HepG2 (cell line): ENCODE data around the gene UQCR10. TPM values are rescaled to one million over a fixed set of nuclear protein-coding genes. Genes with fewer than 3 reads are reported as not detected.

Experiments
- E2F5 ChIP-seq: sonication (generic); formaldehyde crosslinking; conservative IDR thresholded peaks from 2 replicates; pipeline ENCODE4 v1.4.0; 2020; ENCODE audit warnings: missing genetic modification reagents
- HDAC1 ChIP-seq: sonication (generic); formaldehyde crosslinking; IDR thresholded peaks from 2 replicates; pipeline ENCODE4 v1.5.1; 2020; ENCODE audit warnings: mild to moderate bottlenecking, missing genetic modification reagents
- HMGA1 ChIP-seq: sonication (generic); formaldehyde crosslinking; conservative IDR thresholded peaks from 2 replicates; pipeline ENCODE4 v1.4.0; 2020; ENCODE audit warnings: missing genetic modification reagents
- KLF15 ChIP-seq: sonication (generic); formaldehyde crosslinking; IDR thresholded peaks from 2 replicates; pipeline ENCODE4 v1.8.1; 2023; ENCODE audit warnings: borderline replicate concordance, mild to moderate bottlenecking, inconsistent platforms, missing genetic modification reagents, mixed read lengths
- RXRB ChIP-seq: IDR thresholded peaks from 2 replicates; pipeline ENCODE4 v1.6.1; 2016; ENCODE audit warnings: borderline replicate concordance, missing genetic modification reagents, missing compliant biosample characterization
- SMAD1 ChIP-seq: sonication (generic); formaldehyde crosslinking; IDR thresholded peaks from 2 replicates; pipeline ENCODE4 v1.4.0; 2020; ENCODE audit warnings: missing genetic modification reagents, low read depth, mild to moderate bottlenecking, borderline replicate concordance
- ZBED4 ChIP-seq: sonication (generic); formaldehyde crosslinking; IDR thresholded peaks from 2 replicates; pipeline ENCODE4 v1.4.0; 2020; ENCODE audit warnings: missing genetic modification reagents, borderline replicate concordance
- ZBTB3 ChIP-seq: sonication (generic); formaldehyde crosslinking; IDR thresholded peaks from 2 replicates; pipeline ENCODE4 v1.4.0; 2020; ENCODE audit warnings: low read depth, mild to moderate bottlenecking, moderate library complexity, missing genetic modification reagents, borderline replicate concordance
- ZKSCAN8 ChIP-seq: IDR thresholded peaks from 2 replicates; pipeline ENCODE4 v1.6.1; 2016; ENCODE audit warnings: borderline replicate concordance, missing genetic modification reagents, missing compliant biosample characterization
- ZNF180 ChIP-seq: sonication (generic); formaldehyde crosslinking; IDR thresholded peaks from 2 replicates; pipeline ENCODE4 v1.4.0; 2020; ENCODE audit warnings: low read depth, missing genetic modification reagents, borderline replicate concordance
- ZNF275 ChIP-seq: sonication (generic); formaldehyde crosslinking; IDR thresholded peaks from 2 replicates; pipeline ENCODE4 v1.8.0; 2022; ENCODE audit warnings: missing genetic modification reagents, mild to moderate bottlenecking, inconsistent platforms, borderline replicate concordance
- ZNF367 ChIP-seq: sonication (generic); formaldehyde crosslinking; IDR thresholded peaks from 2 replicates; pipeline ENCODE4 v1.4.0; 2020; ENCODE audit warnings: missing genetic modification reagents, borderline replicate concordance
- ZNF644 ChIP-seq: IDR thresholded peaks from 2 replicates; pipeline ENCODE4 v1.6.1; 2016; ENCODE audit warnings: low read depth
- ZNF674 ChIP-seq: sonication (generic); formaldehyde crosslinking; IDR thresholded peaks from 2 replicates; pipeline ENCODE4 v1.5.0; 2020; ENCODE audit warnings: low read depth, mild to moderate bottlenecking, missing genetic modification reagents
- ZSCAN29 ChIP-seq: sonication (generic); formaldehyde crosslinking; conservative IDR thresholded peaks from 2 replicates; pipeline ENCODE4 v1.4.0; 2020; ENCODE audit warnings: mild to moderate bottlenecking, missing genetic modification reagents
- polyA plus RNA-seq, 8 experiments: library from polyadenylated mRNA; depleted of rRNA in 3 of 8; stranded (reverse) in 7 of 8; unstranded in 1 of 8; fragments of >200 nt; fragmentation: Illumina TruSeq in 4 of 8; extraction: Trizol in 4 of 8; gene quantifications; 2 replicates each; pipeline versions ENCODE4 v1.2.1 to v1.2.3, GENCODE V29; 2011 to 2016; ENCODE audit warnings: low read depth in 4 of 8, missing spikeins in 1 of 8, mixed read lengths in 1 of 8; ENCODE audit not compliant: insufficient read depth in 1 of 8
- total RNA-seq, 5 experiments: library from RNA; depleted of rRNA; stranded (reverse); fragments of >200 nt; fragmentation: Illumina TruSeq; extraction: Trizol; gene quantifications; 2 replicates each; pipeline ENCODE4 v1.2.3, GENCODE V29; 2016; ENCODE audit warnings: low read depth in 1 of 5
- TF ChIP-seq, protein P1 (sequence below): IDR thresholded peaks from 2 replicates; pipeline ENCODE4 v1.6.1; 2016; ENCODE audit warnings: low read depth, borderline replicate concordance

Gene UQCR10
- total and polyA plus RNA-seq, 2 of the 13 experiments (the other 11 are each of a cell fraction or from before 2014, with no cell fraction given), result 225 to 232 TPM

DNA sequence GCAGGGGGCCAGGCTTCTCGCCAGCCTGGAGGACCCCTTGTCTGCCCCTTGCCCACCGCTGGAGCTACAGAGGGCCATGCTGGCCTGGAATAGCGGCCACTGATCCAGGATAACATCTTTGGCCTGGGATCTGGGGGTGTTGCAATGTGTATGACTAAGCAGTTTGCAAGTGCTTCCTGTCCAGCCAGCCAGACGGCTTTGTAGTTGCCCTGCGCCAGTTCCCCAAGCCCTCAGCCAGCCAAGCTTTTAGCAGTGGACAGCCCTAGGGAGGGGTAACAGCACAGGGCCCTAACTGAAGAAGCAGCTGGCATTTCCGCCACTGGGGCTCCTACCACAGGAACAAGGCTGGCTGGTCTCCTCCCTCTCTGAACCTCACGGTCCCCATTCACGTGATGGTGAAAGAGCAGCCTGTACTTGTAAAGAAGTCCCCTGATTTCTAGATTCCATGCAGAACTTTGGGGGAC is 32.1 kb downstream of the UQCR10 start (continued):
- TF ChIP-seq, protein P1, sequence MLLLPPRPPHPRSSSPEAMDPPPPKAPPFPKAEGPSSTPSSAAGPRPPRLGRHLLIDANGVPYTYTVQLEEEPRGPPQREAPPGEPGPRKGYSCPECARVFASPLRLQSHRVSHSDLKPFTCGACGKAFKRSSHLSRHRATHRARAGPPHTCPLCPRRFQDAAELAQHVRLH (CRISPR knock-in tag), result peak; percentile 62; the same call in 1 of the 2 replicates
- TF ChIP-seq SMAD1 (CRISPR knock-in tag) (no peak), HMGA1 (CRISPR knock-in tag) (no peak), RXRB (peak; percentile 75; the same call in 1 of the 2 replicates), ZBED4 (CRISPR knock-in tag) (no peak), E2F5 (no peak), ZSCAN29 (CRISPR knock-in tag) (no peak), ZNF674 (CRISPR knock-in tag) (no peak), KLF15 (no peak), ZBTB3 (no peak), ZKSCAN8 (CRISPR knock-in tag) (no peak; the same call in 1 of the 2 replicates), HDAC1 (CRISPR knock-in tag) (no peak), ZNF180 (CRISPR knock-in tag) (no peak), ZNF275 (no peak), ZNF367 (CRISPR knock-in tag) (no peak), ZNF644 (CRISPR knock-in tag) (peak; percentile 79; the same call in 1 of the 2 replicates)
